Neural cell (in vitro differentiated cells): ENCODE measurements around the gene ZNF772. TPM values are rescaled to one million over a fixed set of nuclear protein-coding genes. Genes with fewer than 3 reads are reported as not detected.
"Not testable (repeated sequence)": the region's sequence is repeated elsewhere in the genome, so short reads cannot be mapped to it uniquely, and the experiment has no call there.

Experiments used
- H2AFZ ChIP-seq: fragments of 200-600, 300-800 bp; sonication (generic), shearing (Covaris generic); 2 replicates; pipeline ENCODE4 v1.6.0; 2014; ENCODE audit warnings: low read depth, mild to moderate bottlenecking, antibody characterized with exemption, low read length, moderate library complexity
- H3F3A ChIP-seq: fragments of 200-600 bp; shearing (Covaris generic); 2 replicates; pipeline ENCODE4 v1.6.1; 2016; ENCODE audit warnings: mild to moderate bottlenecking, moderate library complexity, mixed read lengths, antibody characterized with exemption, low read length; ENCODE audit not compliant: insufficient read depth, poor library complexity, severe bottlenecking
- H3K27ac ChIP-seq: fragments of 200-600, 300-800 bp; sonication (generic), shearing (Covaris generic); 2 replicates; pipeline ENCODE4 v1.5.1; 2014; ENCODE audit warnings: mild to moderate bottlenecking, low read length, moderate library complexity
- H3K27me3 ChIP-seq: fragments of 300-800, 200-600 bp; sonication (generic), shearing (Covaris generic); 2 replicates; pipeline ENCODE4 v1.6.0; 2014; ENCODE audit warnings: mild to moderate bottlenecking, low read depth, low read length, moderate library complexity; ENCODE audit not compliant: insufficient read depth
- H3K36me3 ChIP-seq: fragments of 300-800, 200-600 bp; sonication (generic), shearing (Covaris generic); 2 replicates; pipeline ENCODE4 v1.5.1; 2014; ENCODE audit warnings: mild to moderate bottlenecking, antibody characterized with exemption, low read length, moderate library complexity; ENCODE audit not compliant: insufficient read depth
- H3K4me2 ChIP-seq: fragments of 300-800, 200-600 bp; sonication (generic), shearing (Covaris generic); 2 replicates; pipeline ENCODE4 v1.6.0; 2014; ENCODE audit warnings: mild to moderate bottlenecking, low read length
- H3K4me3 ChIP-seq: fragments of 300-800, 200-600 bp; sonication (generic), shearing (Covaris generic); 2 replicates; pipeline ENCODE4 v1.5.1; 2014; ENCODE audit warnings: mild to moderate bottlenecking, low read length, moderate library complexity
- H3K79me2 ChIP-seq: fragments of 200-600 bp; shearing (Covaris generic); replicated peaks from 2 replicates; pipeline ENCODE4 v1.6.0; 2014; ENCODE audit warnings: mild to moderate bottlenecking, low read length, moderate library complexity; ENCODE audit not compliant: insufficient read depth
- H3K9ac ChIP-seq: fragments of 300-800, 200-600 bp; sonication (generic), shearing (Covaris generic); 2 replicates; pipeline ENCODE4 v1.6.1; 2016; ENCODE audit warnings: mild to moderate bottlenecking, low read length, mixed read lengths
- H3K9me2 ChIP-seq: fragments of 200-600 bp; shearing (Covaris generic); 2 replicates; pipeline ENCODE4 v1.6.1; 2016; ENCODE audit warnings: mild to moderate bottlenecking, low read length, mixed read lengths; ENCODE audit not compliant: insufficient read depth
- H3K9me3 ChIP-seq: fragments of 200-600, 300-800 bp; sonication (generic), shearing (Covaris generic); 2 replicates; pipeline ENCODE4 v1.6.1; 2016; ENCODE audit warnings: mild to moderate bottlenecking, mixed run types, low read length, moderate library complexity, mixed read lengths
- H4K20me1 ChIP-seq: fragments of 200-600 bp; shearing (Covaris generic); 2 replicates; pipeline ENCODE4 v1.6.1; 2016; ENCODE audit warnings: mild to moderate bottlenecking, mixed run types; ENCODE audit not compliant: insufficient read depth
- CTCF ChIP-seq: fragments of 450-650 bp; IDR thresholded peaks from 2 replicates; pipeline ENCODE4 v1.5.1; 2014; ENCODE audit warnings: antibody characterized with exemption, mild to moderate bottlenecking, moderate library complexity; ENCODE audit not compliant: poor library complexity, severe bottlenecking
- EP300 ChIP-seq: fragments of 450-650 bp; conservative IDR thresholded peaks from 2 replicates; pipeline ENCODE4 v1.6.1; 2014; ENCODE audit warnings: antibody characterized with exemption, mild to moderate bottlenecking, moderate library complexity; ENCODE audit not compliant: poor library complexity, severe bottlenecking
- EZH2 ChIP-seq: fragments of 200-600, 300-800 bp; shearing (Covaris generic), sonication (generic); IDR thresholded peaks from 2 replicates; pipeline ENCODE4 v1.6.1; 2014; ENCODE audit warnings: antibody characterized with exemption, low read length, borderline replicate concordance, mild to moderate bottlenecking; ENCODE audit not compliant: insufficient read depth, poor library complexity, severe bottlenecking
- MXI1 ChIP-seq: fragments of 450-650 bp; conservative IDR thresholded peaks from 2 replicates; pipeline ENCODE4 v1.6.1; 2014; ENCODE audit warnings: antibody characterized with exemption, mild to moderate bottlenecking; ENCODE audit not compliant: poor library complexity, severe bottlenecking
- POLR2AphosphoS5 ChIP-seq: IDR thresholded peaks from 2 replicates; pipeline ENCODE4 v1.6.1; 2012
- RAD21 ChIP-seq: fragments of 450-650 bp; conservative IDR thresholded peaks from 2 replicates; pipeline ENCODE4 v1.6.1; 2014; ENCODE audit warnings: antibody characterized with exemption, mild to moderate bottlenecking, moderate library complexity
- SMC3 ChIP-seq: fragments of 450-650 bp; conservative IDR thresholded peaks from 2 replicates; pipeline ENCODE4 v1.6.1; 2014; ENCODE audit warnings: antibody characterized with exemption, mild to moderate bottlenecking, moderate library complexity; ENCODE audit not compliant: poor library complexity
- polyA plus RNA-seq: library from polyadenylated mRNA; depleted of rRNA; stranded (reverse); fragments of >200 nt; gene quantifications from 2 replicates; pipeline ENCODE4 v1.2.3, GENCODE V29; 2014

ZNF772 gene
- polyA plus RNA-seq, 1 donor from 2014 or later: 24.0 TPM

- H3K36me3 ChIP-seq: peaks cover 22% of the 10 kb centered on the region
- H3K27ac ChIP-seq: no peak overlapping the region
- no peaks in the 10 kb centered on the region for H3K9me2 ChIP-seq
- H3K4me2 ChIP-seq: no peak overlapping the region
- TF ChIP-seq POLR2AphosphoS5: no peak
- TF ChIP-seq SMC3: no peak
- no peaks in the 10 kb centered on the region for H3K79me2 ChIP-seq
- no peaks in the 10 kb centered on the region for H3K27me3 ChIP-seq
- no peaks in the 10 kb centered on the region for H3F3A ChIP-seq
- no peak overlapping the region for H3K4me3 ChIP-seq
- H4K20me1 ChIP-seq: no peaks in the 10 kb centered on the region
- no peak overlapping the region for H2AFZ ChIP-seq
- H3K9me3 ChIP-seq: peaks cover 16% of the 10 kb centered on the region
- H3K9ac ChIP-seq: no peak overlapping the region
Observed at GRCh38 chr19:57511484-57511883, 34.1 kb upstream of the ZNF772 start.

- Histone ChIP-seq H3K79me2 (peaks cover 10% of the 10 kb centered on the region), H4K20me1 (no peaks in the 10 kb centered on the region), H3K9me3 (no peaks in the 10 kb centered on the region), H3K27me3 (no peaks in the 10 kb centered on the region), H3K9me2 (no peaks in the 10 kb centered on the region), H3K4me3 (no peak overlapping the region), H3K27ac (no peak overlapping the region), H3F3A (no peaks in the 10 kb centered on the region), H3K9ac (no peak overlapping the region), H2AFZ (no peak overlapping the region), H3K4me2 (no peak overlapping the region), H3K36me3 (peaks cover 4% of the 10 kb centered on the region)
- TF ChIP-seq MXI1 (no peak), RAD21 (no peak), EP300 (no peak), POLR2AphosphoS5 (no peak), SMC3 (no peak), EZH2 (no peak), CTCF (no peak)
Observed at GRCh38 chr19:57506163-57506562, 28.8 kb upstream of the ZNF772 start.

- H3K36me3 ChIP-seq, H3K9me2 ChIP-seq, H3K9me3 ChIP-seq, H4K20me1 ChIP-seq, H2AFZ ChIP-seq, H3F3A ChIP-seq, H3K27ac ChIP-seq, H3K27me3 ChIP-seq: not testable (repeated sequence)
- Histone ChIP-seq H3K79me2 (peaks cover 18% of the 10 kb centered on the region), H3K4me2 (peak overlapping the region; percentile 48), H3K4me3 (peak overlapping the region; percentile 75), H3K9ac (peak overlapping the region; percentile 46)
Observed at GRCh38 chr19:57500400-57500799, 23.0 kb upstream of the ZNF772 start.

- Histone ChIP-seq H3K4me2 (peak within 1 kb of the TSS; percentile 48), H2AFZ (peak within 1 kb of the TSS; percentile 21), H3K9ac (peak within 1 kb of the TSS; percentile 80), H3K27ac (peak within 1 kb of the TSS; percentile 79), H3K79me2 (peaks cover 18% of the 10 kb centered on the region), H3K4me3 (peak within 1 kb of the TSS; percentile 75)
- not testable (repeated sequence) for H4K20me1 ChIP-seq, H3K9me3 ChIP-seq, H3K36me3 ChIP-seq, H3F3A ChIP-seq, H3K9me2 ChIP-seq, H3K27me3 ChIP-seq
- TF ChIP-seq POLR2AphosphoS5 (peak; percentile 86), MXI1 (peak; percentile 80), EP300 (peak; percentile 41), SMC3 (peak; percentile 41), RAD21 (peak; percentile 44)
Observed at GRCh38 chr19:57499680-57500395, 22.5 kb upstream of the ZNF772 start, which contains the start of gene ZNF773. Gene ZNF773 (plus strand): TSS chr19:57499938. CDS start chr19:57500081, 143 bp downstream.

GRCh38 chr19:57499332-57499679, 21.9 kb upstream of the ZNF772 start:
- H4K20me1 ChIP-seq, H3K36me3 ChIP-seq, H3K9ac ChIP-seq, H3K27ac ChIP-seq, H3K4me2 ChIP-seq, H2AFZ ChIP-seq, H3K9me2 ChIP-seq, H3F3A ChIP-seq, H3K27me3 ChIP-seq, H3K9me3 ChIP-seq: not testable (repeated sequence)
- peaks cover 18% of the 10 kb centered on the region for H3K79me2 ChIP-seq
- peak overlapping the region; percentile 75 for H3K4me3 ChIP-seq

- not testable (repeated sequence) for H3K79me2 ChIP-seq, H3K9me2 ChIP-seq, H3K27ac ChIP-seq, H4K20me1 ChIP-seq, H2AFZ ChIP-seq, H3F3A ChIP-seq, H3K9me3 ChIP-seq, H3K27me3 ChIP-seq, H3K36me3 ChIP-seq
- H3K4me2 ChIP-seq: peak overlapping the region; percentile 45
- H3K9ac ChIP-seq: peak overlapping the region; percentile 26
- peak overlapping the region; percentile 77 for H3K4me3 ChIP-seq
Observed at GRCh38 chr19:57488299-57488644, 10.9 kb upstream of the ZNF772 start.
